Measurements from ENCODE around the gene PABPN1. TPM values are rescaled to one million over a fixed set of nuclear protein-coding genes. Genes with fewer than 3 reads are reported as not detected.

PABPN1 gene
- polyA plus RNA-seq, 4 donors: 119 to 170 (median 147) TPM

DNA sequence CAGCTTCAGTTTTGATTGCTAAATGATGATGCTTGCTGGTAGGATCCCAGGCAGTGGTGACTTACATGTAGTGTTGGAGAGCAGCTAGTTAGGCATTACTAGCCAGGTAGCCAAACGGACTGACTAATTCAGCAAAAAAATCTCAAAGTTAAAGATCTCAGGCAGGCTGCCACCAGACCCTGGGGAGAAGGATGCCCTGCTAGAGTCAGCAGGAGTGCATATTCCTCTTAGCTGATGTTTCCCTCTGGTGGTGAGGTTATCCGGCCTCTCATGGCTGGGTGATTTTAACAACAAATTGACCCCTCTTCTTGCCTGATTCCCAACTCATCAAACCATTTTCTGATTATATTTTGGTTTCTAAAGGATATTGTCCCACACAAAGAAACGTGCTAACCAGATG is 40.9 kb downstream of the PABPN1 start:
- Histone ChIP-seq H3K27me3 (ENCODE audit: control insufficient read depth in 3 of 3, insufficient read depth in 3 of 3, low read length in 3 of 3) (peaks cover 4 to 16% (median 6%) of the 10 kb centered on the region in 3 donors), H3K4me3 (ENCODE audit: low read depth in 1 of 3, low read length in 3 of 3) (no peak overlapping the region), H3K4me1 (ENCODE audit: control insufficient read depth in 3 of 3, insufficient read depth in 2 of 3, low read depth in 1 of 3, low read length in 2 of 3) (peaks cover 0 to 11% (median 3%) of the 10 kb centered on the region in 3 donors), H3K36me3 (ENCODE audit: control insufficient read depth in 3 of 3, insufficient read depth in 2 of 3, low read depth in 1 of 3, low read length in 3 of 3) (peaks cover 0 to 27% (median 0%) of the 10 kb centered on the region in 3 donors), H3K27ac (ENCODE audit: low read depth in 1 of 3, low read length in 2 of 3) (peak overlapping the region in 1 of 3 donors; percentile 51), H3K9me3 (ENCODE audit: control insufficient read depth in 2 of 2, insufficient read depth in 1 of 2, low read depth in 1 of 2, low read length in 1 of 2) (no peaks in the 10 kb centered on the region)
- FAIRE-seq: no peak
- DNase-seq: no peak
- 62 to 82% (median 62%) methylated on average over 3 of the region's 3 CpGs for WGBS, 3 donors

GRCh38 chr14:23364164-23365035 is 43.1 kb downstream of the PABPN1 start:
- Histone ChIP-seq H3K27ac (ENCODE audit: low read depth in 1 of 3, low read length in 2 of 3) (peak overlapping the region in 2 of 3 donors; percentile 75 to 86), H3K36me3 (ENCODE audit: control insufficient read depth in 3 of 3, insufficient read depth in 2 of 3, low read depth in 1 of 3, low read length in 3 of 3) (peaks cover 0 to 15% (median 0%) of the 10 kb centered on the region in 3 donors), H3K4me1 (ENCODE audit: control insufficient read depth in 3 of 3, insufficient read depth in 2 of 3, low read depth in 1 of 3, low read length in 2 of 3) (peaks cover 0 to 11% (median 3%) of the 10 kb centered on the region in 3 donors), H3K4me3 (ENCODE audit: low read depth in 1 of 3, low read length in 3 of 3) (peak overlapping the region in 1 of 3 donors; percentile 54), H3K27me3 (ENCODE audit: control insufficient read depth in 3 of 3, insufficient read depth in 3 of 3, low read length in 3 of 3) (peaks cover 6 to 16% (median 6%) of the 10 kb centered on the region in 3 donors), H3K9me3 (ENCODE audit: control insufficient read depth in 2 of 2, insufficient read depth in 1 of 2, low read depth in 1 of 2, low read length in 1 of 2) (no peaks in the 10 kb centered on the region)
- WGBS, 3 donors: 33 to 55% (median 44%) methylated on average over 20 to 21 of the region's 21 CpGs
- FAIRE-seq (no peak), DNase-seq (peak in 1 of 2 donors; percentile 23)

DNA sequence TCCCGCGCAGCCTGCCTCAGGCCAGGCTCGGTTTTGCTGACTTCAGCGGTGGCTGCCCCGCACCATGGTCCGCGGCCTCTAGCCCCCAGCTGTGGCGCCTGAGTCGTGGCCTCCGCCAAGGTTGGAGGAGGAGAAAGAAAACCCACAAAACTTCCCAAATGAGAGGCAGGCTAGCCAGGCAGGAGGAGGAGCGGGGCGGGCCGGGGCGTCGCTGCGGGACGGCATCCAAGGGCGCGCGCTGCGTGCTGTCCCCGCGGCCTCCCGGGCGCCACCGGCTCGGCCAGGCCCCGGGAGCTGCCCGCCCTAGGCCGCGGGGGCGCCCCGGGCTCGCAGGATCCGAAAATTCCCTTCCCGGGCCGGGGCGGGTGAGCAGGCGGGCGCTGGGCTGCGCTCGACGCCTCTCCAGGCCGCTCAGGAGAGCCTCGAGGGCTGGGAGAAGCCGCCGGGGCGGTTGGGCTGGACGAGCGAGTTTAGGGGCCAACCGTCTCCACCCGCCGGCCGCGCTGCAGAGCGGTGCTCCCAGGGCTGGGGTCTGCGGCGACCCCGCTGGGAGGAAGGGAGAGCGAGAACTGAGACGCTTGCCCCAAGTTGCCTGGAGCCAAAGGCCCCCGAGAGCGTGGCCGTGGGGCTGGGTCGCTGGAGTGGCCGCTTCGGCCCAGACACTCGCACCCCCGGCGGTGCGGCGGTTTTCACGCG is 43.9 kb downstream of the PABPN1 start, which contains the start of gene EFS:
Gene EFS (minus strand): TSS at position 137 of the 696 bp plus-strand sequence. CDS start 147 bp downstream, outside the sequence.
- Histone ChIP-seq H3K4me3 (ENCODE audit: low read depth in 1 of 3, low read length in 3 of 3) (peak within 1 kb of the TSS in 2 of 3 donors; percentile 16 to 56), H3K4me1 (ENCODE audit: control insufficient read depth in 3 of 3, insufficient read depth in 2 of 3, low read depth in 1 of 3, low read length in 2 of 3) (peaks cover 0 to 11% (median 3%) of the 10 kb centered on the region in 3 donors), H3K27me3 (ENCODE audit: control insufficient read depth in 3 of 3, insufficient read depth in 3 of 3, low read length in 3 of 3) (peaks cover 6 to 16% (median 6%) of the 10 kb centered on the region in 3 donors), H3K27ac (ENCODE audit: low read depth in 1 of 3, low read length in 2 of 3) (peak within 1 kb of the TSS; percentile 51 to 89 (median 86)), H3K36me3 (ENCODE audit: control insufficient read depth in 3 of 3, insufficient read depth in 2 of 3, low read depth in 1 of 3, low read length in 3 of 3) (peaks cover 0 to 8% (median 0%) of the 10 kb centered on the region in 3 donors), H3K9me3 (ENCODE audit: control insufficient read depth in 2 of 2, insufficient read depth in 1 of 2, low read depth in 1 of 2, low read length in 1 of 2) (no peaks in the 10 kb centered on the region)
- no peak for FAIRE-seq
- peak in 1 of 2 donors; percentile 73 for DNase-seq
- WGBS, 3 donors: 3 to 11% (median 5%) methylated on average over 31 to 74 of the region's 74 CpGs

DNA sequence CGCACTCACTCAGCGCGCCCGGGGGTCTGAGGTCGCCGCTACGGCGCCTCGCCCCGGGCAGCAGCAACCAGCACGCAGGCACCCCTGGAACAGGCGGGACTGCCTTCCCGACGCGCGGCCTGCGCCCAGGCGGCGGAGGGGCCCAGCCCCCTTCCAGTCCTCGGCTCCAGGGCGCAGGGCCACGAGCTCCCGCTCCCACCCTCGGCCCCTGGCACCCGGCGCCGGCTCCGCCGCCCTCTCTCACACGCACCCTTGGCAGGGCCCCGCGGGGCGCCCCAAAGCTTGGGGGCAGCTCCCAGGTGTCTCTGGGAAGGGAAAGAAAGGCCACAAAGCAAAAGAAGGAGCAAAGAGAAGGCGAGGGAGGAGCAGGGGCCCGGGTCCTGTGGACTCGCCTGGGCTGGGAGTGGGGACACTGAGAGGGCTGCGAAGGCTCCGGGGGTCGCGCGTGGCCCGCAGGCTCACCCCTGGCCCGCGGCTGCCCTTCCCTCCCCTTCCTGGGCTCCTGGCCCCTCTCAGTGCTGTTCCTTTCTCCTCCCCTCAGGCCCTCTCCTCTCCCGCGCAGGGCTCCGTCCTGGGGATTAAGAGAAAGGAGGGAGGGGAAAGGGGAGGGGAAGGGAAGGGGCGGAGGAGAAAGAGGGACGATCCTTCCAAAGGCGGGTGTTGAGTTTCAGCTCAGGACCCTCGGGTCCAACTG is 44.6 kb downstream of the PABPN1 start:
- Histone ChIP-seq H3K27me3 (ENCODE audit: control insufficient read depth in 3 of 3, insufficient read depth in 3 of 3, low read length in 3 of 3) (peaks cover 6 to 16% (median 6%) of the 10 kb centered on the region in 3 donors), H3K36me3 (ENCODE audit: control insufficient read depth in 3 of 3, insufficient read depth in 2 of 3, low read depth in 1 of 3, low read length in 3 of 3) (peaks cover 0 to 3% (median 0%) of the 10 kb centered on the region in 3 donors), H3K27ac (ENCODE audit: low read depth in 1 of 3, low read length in 2 of 3) (peak overlapping the region; percentile 51 to 89 (median 71)), H3K4me3 (ENCODE audit: low read depth in 1 of 3, low read length in 3 of 3) (peak overlapping the region in 2 of 3 donors; percentile 16 to 56), H3K9me3 (ENCODE audit: control insufficient read depth in 2 of 2, insufficient read depth in 1 of 2, low read depth in 1 of 2, low read length in 1 of 2) (no peaks in the 10 kb centered on the region), H3K4me1 (ENCODE audit: control insufficient read depth in 3 of 3, insufficient read depth in 2 of 3, low read depth in 1 of 3, low read length in 2 of 3) (peaks cover 0 to 11% (median 3%) of the 10 kb centered on the region in 3 donors)
- DNase-seq (peak in 1 of 2 donors; percentile 80), FAIRE-seq (no peak)
- 3 to 9% (median 3%) methylated on average over 32 to 51 of the region's 51 CpGs for WGBS, 3 donors

DNA sequence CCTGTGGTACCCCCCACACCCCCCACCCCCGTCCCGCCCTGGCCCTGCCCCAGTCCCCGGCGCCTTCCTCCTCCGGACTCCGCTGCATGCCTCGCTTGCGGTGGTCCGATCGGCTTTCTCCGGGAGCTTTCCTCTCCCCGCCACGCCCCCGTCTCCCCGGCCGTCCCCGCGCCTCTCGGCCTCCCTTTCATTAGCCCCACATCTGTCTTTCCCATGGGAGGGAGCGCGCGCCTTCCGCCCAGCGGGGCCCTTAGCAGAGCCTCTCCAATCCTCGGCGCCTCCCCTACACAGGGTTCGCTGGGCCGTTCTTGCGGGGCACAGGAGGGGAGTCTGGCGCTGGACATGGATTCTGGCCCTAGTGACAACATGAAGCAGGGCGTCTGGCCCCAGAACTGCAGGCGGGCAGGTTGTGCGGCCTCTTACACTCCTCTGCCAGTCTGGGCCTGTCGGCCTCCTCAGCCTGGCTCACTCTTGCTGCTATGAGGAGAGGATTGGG is 45.2 kb downstream of the PABPN1 start:
- Histone ChIP-seq H3K4me1 (ENCODE audit: control insufficient read depth in 3 of 3, insufficient read depth in 2 of 3, low read depth in 1 of 3, low read length in 2 of 3) (peaks cover 0 to 11% (median 3%) of the 10 kb centered on the region in 3 donors), H3K27me3 (ENCODE audit: control insufficient read depth in 3 of 3, insufficient read depth in 3 of 3, low read length in 3 of 3) (peaks cover 6 to 16% (median 6%) of the 10 kb centered on the region in 3 donors), H3K36me3 (ENCODE audit: control insufficient read depth in 3 of 3, insufficient read depth in 2 of 3, low read depth in 1 of 3, low read length in 3 of 3) (peaks cover 0 to 3% (median 0%) of the 10 kb centered on the region in 3 donors), H3K9me3 (ENCODE audit: control insufficient read depth in 2 of 2, insufficient read depth in 1 of 2, low read depth in 1 of 2, low read length in 1 of 2) (no peaks in the 10 kb centered on the region), H3K4me3 (ENCODE audit: low read depth in 1 of 3, low read length in 3 of 3) (peak overlapping the region in 1 of 3 donors; percentile 56), H3K27ac (ENCODE audit: low read depth in 1 of 3, low read length in 2 of 3) (peak overlapping the region in 2 of 3 donors; percentile 66 to 89)
- FAIRE-seq: no peak
- 31 to 61% (median 39%) methylated on average over 27 to 34 of the region's 34 CpGs for WGBS, 3 donors
- peak in 1 of 2 donors; percentile 76 for DNase-seq

DNA sequence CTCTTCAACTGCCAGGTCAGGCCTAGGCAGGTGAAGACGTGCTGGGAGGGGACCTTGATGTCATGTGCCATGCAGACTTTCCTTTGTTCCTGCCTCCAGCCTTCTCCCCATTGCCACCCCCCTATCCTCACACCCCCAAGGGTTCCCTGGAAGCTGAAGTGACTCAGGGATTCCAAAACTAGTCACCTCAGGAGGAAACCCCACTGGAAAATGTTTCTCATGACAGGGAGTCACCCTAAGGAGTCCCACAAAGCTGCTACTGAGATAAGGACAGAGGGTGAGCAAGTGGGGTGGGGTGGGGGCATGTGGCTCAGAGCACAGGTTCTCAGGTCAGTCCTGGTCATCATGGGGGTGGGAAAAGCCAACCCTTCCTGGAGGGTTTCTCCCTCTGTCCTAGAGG is 49.0 kb downstream of the PABPN1 start:
- Histone ChIP-seq H3K4me1 (ENCODE audit: control insufficient read depth in 3 of 3, insufficient read depth in 2 of 3, low read depth in 1 of 3, low read length in 2 of 3) (peaks cover 0 to 5% (median 3%) of the 10 kb centered on the region in 3 donors), H3K27ac (ENCODE audit: low read depth in 1 of 3, low read length in 2 of 3) (no peak overlapping the region), H3K9me3 (ENCODE audit: control insufficient read depth in 2 of 2, insufficient read depth in 1 of 2, low read depth in 1 of 2, low read length in 1 of 2) (no peaks in the 10 kb centered on the region), H3K27me3 (ENCODE audit: control insufficient read depth in 3 of 3, insufficient read depth in 3 of 3, low read length in 3 of 3) (peaks cover 0 to 14% (median 3%) of the 10 kb centered on the region in 3 donors), H3K36me3 (ENCODE audit: control insufficient read depth in 3 of 3, insufficient read depth in 2 of 3, low read depth in 1 of 3, low read length in 3 of 3) (no peaks in the 10 kb centered on the region), H3K4me3 (ENCODE audit: low read depth in 1 of 3, low read length in 3 of 3) (no peak overlapping the region)
- FAIRE-seq (no peak), DNase-seq (no peak)
- WGBS, 3 donors: 36 to 63% (median 55%) methylated on average over 1 of the region's 1 CpG

DNA sequence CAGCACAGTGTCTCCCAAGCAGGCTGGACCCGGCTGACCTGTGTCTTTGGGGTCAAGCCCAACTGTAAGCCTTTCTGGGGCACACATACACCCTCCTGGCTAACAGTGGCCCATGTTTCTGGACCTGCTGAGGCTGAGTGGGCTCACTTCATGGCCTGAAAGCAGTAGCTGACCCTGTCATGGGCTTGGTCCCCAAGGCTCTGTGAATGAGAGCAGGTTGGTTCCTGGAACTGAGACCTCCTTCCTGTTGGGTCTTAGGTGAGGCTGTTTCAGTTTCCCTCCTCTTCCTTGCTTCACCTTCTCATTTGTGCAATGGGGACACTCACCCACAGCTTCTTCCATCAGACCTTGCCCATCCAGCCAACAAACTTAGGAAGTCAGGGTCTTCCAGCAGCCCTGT is 50.6 kb downstream of the PABPN1 start:
- DNase-seq (no peak), FAIRE-seq (no peak)
- H3K27ac ChIP-seq (ENCODE audit: low read depth in 1 of 3, low read length in 2 of 3): no peak overlapping the region
- no peaks in the 10 kb centered on the region for H3K9me3 ChIP-seq (ENCODE audit: control insufficient read depth in 2 of 2, insufficient read depth in 1 of 2, low read depth in 1 of 2, low read length in 1 of 2)
- H3K27me3 ChIP-seq (ENCODE audit: control insufficient read depth in 3 of 3, insufficient read depth in 3 of 3, low read length in 3 of 3): peaks cover 0 to 3% (median 1%) of the 10 kb centered on the region in 3 donors
- 84 to 100% (median 100%) methylated on average over 1 of the region's 1 CpG for WGBS, 3 donors
- H3K4me3 ChIP-seq (ENCODE audit: low read depth in 1 of 3, low read length in 3 of 3): no peak overlapping the region
- H3K4me1 ChIP-seq (ENCODE audit: control insufficient read depth in 3 of 3, insufficient read depth in 2 of 3, low read depth in 1 of 3, low read length in 2 of 3): peaks cover 0 to under 1% (median 0%) of the 10 kb centered on the region in 3 donors
- H3K36me3 ChIP-seq (ENCODE audit: control insufficient read depth in 3 of 3, insufficient read depth in 2 of 3, low read depth in 1 of 3, low read length in 3 of 3): no peaks in the 10 kb centered on the region

Data from small intestine (tissue), 7 donors.